ES-I3 (cell line): ENCODE data around the gene ALDOA.

Experiments
- H3K36me3 ChIP-seq: 2 replicates; pipeline ENCODE4 v1.6.1; 2013; ENCODE audit warnings: mild to moderate bottlenecking, low read length, control low read depth, moderate library complexity; ENCODE audit not compliant: insufficient read depth
- H3K4me1 ChIP-seq: 2 replicates; pipeline ENCODE4 v1.6.1; 2013; ENCODE audit warnings: mild to moderate bottlenecking, control low read depth, low read length; ENCODE audit not compliant: insufficient read depth
- H3K9ac ChIP-seq: 2 replicates; pipeline ENCODE4 v1.6.1; 2013; ENCODE audit warnings: low read depth, mild to moderate bottlenecking, low read length, moderate library complexity
- H3K9me3 ChIP-seq: 2 replicates; pipeline ENCODE4 v1.6.1; 2013; ENCODE audit warnings: mild to moderate bottlenecking, low read length, moderate library complexity; ENCODE audit not compliant: control insufficient read depth, insufficient read depth

The ALDOA gene

GRCh38 chr16:30117768-30118167 is 52.2 kb downstream of the ALDOA start:
- no peaks in the 10 kb centered on the region for H3K9me3 ChIP-seq
- no peak overlapping the region for H3K9ac ChIP-seq
- peaks cover 3% of the 10 kb centered on the region; the same call in 1 of the 2 replicates for H3K36me3 ChIP-seq
- no peaks in the 10 kb centered on the region for H3K4me1 ChIP-seq

- Histone ChIP-seq H3K36me3 (peaks cover 3% of the 10 kb centered on the region; the same call in 1 of the 2 replicates), H3K9ac (no peak overlapping the region), H3K9me3 (no peaks in the 10 kb centered on the region), H3K4me1 (no peaks in the 10 kb centered on the region)
These were observed 53.9 kb downstream of the ALDOA start for GRCh38 chr16:30119428-30119827.
